Measurements from ENCODE around the gene AIM2.
A peak's percentile ranks its signal among the peaks of the same experiment; 100 is the strongest.
"Not testable (repeated sequence)": the region's sequence is repeated elsewhere in the genome, so short reads cannot be mapped to it uniquely, and the experiment has no call there.

The AIM2 gene

DNA sequence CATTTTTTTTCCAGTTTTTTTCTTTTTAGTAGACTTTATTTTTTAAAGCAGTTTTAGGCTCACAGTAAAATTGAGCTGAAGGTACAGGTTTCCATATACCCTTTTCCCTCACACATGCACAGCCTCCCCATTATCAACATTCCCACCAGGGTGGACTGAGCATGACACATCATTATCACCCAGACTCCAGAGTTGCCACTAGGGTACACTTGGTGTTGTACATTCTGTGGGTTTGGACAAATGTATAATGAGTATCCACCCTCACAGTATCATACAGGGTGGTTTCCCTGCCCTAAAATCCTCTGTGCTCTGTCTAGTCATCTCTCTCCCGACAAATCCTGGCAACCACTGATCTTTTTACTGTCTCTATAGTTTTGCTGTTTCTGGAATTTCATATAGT is 3.0 kb upstream of the AIM2 start:
- peak; percentile 78 for DNase-seq

DNA sequence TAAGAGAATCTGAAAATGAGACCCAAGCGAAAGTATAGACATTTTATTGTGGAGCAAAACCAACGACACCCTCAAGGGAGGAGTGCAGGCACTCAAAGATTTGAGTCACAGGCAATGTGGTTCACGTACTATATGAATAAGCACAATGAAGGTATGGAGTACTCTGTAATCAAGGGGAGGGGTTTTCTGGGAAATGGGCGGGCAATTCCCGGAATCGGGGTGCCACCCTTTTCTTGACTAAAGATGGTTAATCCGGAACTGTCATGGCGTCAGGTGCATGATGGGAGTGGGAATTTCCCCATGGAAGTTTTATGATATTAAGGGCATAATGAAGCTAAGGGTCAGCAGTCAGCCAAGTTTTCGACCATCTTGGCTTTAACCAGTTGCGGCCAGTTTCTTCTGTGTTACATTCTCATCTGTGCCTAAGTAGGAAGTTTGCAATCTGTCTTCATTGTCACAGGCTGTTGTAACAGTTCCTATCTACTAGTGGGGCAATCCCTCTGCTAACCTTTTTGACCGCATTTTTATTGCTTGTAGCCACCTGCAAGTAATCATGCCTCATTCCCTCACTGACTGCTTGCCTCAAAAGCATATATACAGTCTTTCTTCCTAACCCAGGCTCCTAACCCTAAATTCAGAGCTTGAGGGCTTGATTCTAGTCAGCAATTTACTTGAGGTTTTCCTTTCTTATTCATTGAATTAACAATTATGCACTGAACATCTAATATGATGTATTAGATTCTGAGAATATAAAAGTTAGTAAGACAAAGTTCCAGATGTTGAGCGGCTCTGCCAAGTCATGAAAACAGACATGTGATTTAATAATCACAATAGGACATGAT is 775 bp upstream of the AIM2 start:
- peak; percentile 48 for DNase-seq

DNA sequence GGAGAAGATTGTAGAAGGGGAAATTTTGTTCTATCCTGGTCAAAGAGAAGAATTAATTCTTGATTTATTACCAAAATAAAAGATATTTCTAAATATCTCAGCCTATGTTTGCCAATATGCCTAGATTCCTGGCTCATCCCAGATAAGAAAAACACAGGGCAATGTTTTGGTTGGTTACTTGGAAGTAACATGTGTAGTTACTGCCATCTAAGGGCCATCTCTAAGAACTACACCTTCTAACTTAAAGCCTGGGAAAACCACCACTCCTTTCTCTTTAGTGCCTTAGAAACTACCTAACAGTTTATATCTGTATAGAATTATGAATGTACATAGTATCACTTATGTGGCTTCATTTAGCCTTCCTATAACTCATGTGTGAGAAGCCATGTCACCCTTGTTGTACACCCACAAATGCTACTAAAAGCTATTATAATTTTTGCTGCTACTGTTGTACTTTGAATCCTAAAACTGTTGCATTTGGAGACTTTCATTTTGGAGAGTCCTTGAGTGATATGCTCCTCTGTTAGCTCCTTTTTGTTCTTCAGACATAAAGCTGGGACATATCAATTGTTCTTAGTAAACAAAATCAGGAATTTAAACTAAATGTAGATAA is 4.5 kb downstream of the AIM2 start:
- DNase-seq: peak; percentile 73

DNA sequence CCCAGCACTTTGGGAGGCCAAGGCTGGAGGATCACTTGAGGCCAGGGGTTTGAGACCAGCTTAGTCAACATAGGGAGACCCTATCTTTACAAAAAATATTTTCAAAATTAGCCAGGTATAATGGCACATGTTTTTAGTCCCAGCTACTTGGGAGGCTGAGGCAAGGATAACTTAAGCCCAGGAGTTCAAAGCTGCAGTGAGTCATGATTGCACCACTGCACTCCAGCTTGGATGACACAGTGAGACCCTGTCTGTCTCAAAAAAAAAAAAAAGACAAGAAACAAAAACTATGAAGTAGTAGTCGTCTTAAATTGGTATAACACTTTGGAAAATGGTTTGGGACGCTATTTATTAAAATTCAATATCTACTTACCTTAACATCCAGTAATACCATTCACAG is 7.7 kb downstream of the AIM2 start:
- DNase-seq: no peak

DNA sequence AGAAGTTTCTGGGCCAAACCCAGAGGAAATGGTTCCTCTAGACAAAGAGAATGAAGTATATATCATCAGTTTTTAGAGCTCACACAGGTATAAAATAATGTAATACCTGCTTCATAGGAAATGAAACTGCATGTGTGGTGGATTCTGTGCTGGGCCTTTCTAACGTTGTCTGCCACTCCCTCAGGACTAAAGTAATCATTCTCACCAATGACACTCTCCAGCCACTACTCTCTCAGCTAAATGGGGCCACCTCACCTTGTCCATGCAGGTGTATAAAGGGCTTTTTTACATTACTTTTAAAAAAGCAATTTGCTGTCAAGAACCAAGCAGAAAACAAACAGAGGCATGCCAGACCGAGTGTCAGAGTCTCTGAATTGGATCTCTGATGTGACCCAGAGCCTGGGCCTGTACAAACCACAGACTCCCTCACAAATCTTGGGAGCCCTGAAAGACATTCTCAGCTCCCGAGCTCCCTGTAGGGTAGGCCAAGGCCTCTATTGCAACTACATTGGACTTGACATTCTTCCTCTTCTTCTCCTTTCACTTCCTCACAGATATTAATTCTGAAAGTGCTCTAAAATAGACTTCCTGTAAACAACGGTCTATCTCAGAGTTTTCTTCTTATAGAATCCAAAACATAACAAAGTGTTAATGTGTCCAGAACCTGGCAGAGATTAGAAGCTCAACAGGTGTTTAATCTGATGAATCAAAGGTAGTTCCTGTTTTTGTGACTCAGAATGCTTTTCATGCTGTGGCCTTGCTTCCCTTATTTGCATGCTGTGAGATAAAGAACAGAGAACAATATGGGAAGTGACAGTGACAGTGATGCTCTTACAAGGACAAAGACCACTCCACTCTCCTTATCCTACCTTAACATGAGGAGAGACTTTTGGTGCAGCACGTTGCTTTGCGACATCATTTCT is 8.6 kb downstream of the AIM2 start:
- DNase-seq: no peak

DNA sequence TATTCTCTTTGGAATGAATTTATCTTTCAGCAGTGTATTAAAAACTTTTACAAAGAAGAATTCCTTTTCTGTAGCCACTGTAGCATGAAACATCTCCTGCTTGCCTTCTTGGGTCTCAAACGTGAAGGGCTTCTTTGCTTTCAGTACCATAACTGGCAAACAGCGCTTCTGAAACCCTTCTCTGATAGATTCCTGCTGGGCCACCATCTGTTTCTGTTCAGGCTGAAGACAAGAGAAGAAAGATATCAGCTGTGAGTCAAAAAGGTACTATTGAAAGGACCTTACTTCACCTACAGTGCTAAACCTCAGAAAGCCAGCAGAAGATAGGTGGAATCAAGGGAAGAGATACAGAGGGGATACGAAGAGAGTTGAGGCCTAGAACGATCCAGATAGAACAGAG is 10.5 kb downstream of the AIM2 start:
- no peak for DNase-seq

DNA sequence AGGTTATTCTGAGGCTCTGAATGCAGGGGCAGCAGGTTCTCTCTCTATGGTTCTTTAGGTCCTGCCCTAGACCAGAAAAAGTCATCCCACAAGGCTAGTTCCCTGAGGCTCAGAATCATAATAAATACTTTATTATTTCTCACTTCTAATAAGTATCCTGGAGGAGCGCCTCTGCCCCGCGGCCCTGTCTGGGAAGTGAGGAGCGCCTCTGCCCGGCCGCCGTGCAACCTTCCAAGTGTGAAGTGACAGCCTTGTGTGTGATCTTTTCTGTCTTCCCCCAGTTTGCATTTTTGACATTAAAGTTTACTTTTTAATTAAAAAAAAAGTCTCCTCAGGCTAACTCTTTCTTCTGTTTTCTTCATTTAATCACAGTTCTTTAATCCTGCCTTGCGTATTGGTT is 11.5 kb downstream of the AIM2 start:
- DNase-seq: no peak

DNA sequence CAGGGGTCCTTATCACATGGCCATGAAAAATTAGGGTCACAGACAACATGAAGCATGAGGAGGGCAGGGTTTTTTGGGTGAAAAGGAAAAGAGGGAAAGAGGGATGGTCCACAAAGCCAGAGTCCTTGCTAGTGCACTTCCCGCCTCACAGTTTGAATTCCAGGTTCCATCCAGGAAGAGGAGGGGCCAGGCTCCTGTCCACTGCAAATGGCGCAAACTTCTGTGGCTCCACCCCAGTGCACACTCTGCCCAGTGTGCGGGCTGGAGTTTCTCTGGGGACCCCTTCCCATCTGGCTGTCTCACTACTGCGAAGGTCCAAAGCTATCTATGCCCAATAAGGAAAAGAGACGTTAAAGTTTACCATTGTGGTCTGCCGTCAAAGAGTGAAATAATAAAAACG is 17.8 kb downstream of the AIM2 start:
- DNase-seq: no peak

DNA sequence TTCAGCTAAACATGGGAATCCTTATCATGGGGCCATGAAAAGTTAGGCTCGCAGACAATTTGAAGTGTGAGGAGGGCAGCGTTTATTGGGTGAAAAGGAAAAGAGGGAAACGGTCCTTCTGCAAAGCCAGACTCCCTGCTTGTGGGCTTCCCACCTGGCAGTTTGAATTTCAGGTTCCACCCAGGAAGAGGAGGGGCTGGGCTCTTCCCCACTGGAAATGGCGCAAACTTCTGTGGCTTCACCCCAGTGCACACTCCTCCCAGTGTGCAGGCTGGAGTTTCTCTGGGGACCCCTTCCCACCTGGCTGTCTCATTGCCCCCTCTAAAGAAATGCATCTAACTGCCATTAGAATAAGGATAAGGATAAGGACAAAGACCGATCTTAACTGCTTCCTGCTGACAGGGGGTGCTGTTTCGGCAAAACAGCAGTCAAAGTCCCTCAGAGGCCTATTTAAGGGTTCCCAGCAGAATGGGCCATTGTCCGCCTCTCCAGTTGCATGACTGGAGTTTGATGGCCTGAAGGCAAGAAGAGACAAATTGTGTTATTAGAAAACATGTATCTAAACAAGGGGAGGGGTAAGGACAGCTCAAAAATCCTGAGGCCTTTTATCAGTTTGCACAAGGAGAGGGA is 20.4 kb downstream of the AIM2 start:
- DNase-seq: no peak

DNA sequence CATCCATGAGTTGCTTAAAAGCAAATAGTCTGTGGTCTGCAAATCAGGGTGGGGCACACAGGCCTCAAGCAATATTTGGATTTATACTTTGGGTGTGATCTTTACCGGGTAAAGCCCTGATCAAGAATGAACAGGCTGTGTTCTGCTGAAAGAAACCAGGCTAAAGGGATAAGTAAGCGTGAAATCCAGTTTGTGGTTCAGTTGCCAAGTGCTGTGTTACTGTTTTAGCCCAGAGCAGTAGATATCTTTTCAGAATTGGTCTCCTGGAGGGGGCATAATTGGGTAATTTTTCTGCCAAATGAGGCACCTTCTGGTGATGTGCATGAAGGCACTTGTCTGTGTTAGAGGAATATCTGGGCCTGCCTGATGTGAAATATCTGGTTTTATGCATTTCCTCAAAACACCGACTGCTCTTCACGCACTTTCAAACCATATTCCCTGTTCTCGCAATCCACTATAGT is 21.4 kb downstream of the AIM2 start:
- no peak for DNase-seq

DNA sequence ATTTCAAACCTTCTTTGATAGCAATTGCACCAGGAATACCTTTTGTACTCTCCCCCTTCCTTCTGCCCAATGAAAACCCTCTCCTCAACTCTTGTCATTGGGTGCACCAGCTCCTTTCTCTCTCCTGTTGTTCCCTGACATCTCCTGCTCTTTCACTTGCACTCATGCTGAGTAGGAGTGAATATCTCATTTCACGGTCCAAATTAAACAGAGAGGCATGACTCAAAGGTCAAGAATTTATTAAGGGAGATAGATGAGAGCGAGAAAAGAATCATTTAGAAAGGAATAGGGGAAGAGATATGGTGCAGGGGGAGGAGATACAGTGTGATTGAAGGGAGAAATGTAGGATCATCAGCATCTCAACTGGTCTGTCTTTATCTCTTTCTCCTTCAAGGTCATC is 22.1 kb downstream of the AIM2 start:
- DNase-seq: no peak

DNA sequence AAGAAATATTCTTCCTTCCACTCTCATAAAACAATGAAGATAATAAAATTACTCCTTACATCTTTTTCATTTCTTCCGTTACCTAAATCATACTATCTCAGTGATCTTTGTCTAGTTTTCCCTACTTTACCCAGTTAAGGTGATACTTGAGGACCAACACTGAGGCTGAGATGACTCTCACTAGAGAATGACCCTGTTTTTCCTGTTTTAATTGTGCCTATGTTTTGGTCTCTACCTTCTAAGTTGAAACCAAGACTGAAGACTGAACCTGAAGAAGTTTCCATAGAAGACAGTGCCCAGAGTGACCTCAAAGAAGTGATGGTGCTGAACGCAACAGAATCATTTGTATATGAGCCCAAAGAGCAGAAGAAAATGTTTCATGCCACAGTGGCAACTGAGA is 25.1 kb downstream of the AIM2 start:
- DNase-seq: no peak

DNA sequence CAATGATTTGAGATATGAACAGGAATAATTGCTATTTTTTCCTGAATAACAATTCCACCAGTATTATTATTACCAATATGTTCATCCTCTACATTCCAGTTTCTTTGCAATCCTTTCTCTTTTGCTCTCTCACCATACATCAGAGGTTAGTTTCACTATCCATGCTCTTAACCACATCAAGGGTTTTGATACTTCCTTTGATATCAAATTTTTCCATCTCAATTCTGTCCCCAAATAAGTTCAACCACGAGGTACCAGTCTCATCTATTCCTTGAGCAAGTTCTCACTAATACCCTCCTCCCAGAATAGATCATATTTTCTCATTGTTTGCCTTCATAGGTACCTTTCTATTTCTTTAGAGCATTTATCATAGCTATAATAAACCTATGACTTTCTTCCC is 30.1 kb downstream of the AIM2 start:
- not testable (repeated sequence) for DNase-seq

DNA sequence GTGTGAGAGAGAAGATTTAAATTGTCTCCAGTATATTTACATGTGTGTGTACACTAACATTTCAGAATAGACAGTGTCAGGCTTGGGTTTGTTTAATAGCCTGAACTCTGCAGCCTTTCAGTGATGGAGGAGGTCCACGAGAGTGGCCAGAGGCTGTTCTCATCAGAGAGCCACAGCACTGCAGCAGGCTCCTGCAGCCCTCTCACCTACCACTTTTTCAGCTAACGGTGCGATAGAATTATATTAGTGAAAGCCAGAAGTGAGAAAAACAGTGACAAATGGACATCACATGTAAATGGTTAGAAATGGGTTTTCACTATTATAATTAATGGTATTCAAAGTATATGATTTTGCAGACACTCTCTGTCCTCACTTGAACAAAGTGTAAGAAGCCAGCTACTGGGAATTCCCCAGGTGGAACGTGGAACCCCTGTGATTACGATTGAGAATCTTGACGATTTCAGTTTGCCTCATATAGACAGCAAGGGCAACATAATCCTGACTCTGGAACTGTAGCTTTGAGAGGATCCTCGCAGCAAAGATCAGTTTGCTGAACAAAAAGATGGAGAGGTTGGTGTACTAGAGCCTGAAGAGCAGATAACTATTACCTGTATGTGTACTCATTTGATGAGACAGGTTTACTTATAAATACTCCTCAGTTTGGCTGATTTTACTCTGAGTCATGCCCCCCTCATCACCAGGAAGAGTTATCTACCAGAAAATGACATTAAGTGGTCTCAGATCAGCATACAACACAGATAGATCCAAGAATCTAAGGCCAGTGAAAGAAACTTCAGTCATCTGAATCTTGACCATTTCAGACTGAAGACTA is 35.5 kb downstream of the AIM2 start:
- DNase-seq: no peak

DNA sequence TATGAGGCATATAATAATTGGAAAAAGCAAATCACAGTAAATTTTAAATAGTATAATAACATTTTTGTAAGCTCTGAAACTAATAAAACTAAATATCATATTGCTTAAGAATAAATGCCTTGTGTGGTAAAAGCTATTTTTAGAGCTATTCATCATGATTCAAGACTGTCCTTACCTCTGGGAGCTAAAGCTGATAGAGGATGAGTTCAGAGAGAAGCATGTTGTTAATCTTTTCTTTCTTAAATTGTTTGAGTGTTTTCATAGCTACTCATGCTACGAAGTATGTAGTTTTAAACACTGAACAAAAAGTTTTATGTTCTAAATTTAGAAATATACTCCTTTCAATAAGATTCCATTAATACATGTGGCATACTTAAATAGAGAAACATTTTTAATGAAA is 36.4 kb downstream of the AIM2 start:
- no peak for DNase-seq

DNA sequence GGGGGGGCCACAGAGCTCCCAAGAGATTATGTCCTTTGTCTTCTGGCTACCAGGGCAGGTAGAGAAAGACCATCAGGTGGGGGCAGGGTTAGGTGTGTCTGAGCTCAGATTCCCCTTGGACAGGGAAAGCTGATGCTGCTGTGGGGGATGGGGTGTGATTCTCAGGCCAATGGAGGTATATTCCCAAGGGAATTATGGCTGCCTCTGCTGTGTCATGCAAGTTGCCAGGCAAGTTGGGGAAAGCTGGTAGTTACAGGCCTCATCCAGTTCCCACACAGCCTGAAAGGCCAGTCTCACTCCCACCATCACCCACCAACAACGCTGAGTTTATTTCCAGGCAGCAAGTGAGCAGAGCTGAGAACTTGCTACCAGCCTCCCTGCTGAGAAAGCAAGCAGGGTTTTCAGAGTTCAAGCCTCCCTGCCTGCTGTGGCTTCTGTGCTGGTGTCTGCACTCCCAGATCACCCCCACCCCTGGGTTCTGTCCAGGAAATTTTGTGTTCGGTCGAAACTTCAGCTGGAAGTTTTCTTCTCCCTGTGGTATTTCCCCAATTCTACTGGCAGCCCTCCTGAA is 45.6 kb downstream of the AIM2 start:
- no peak for DNase-seq

DNA sequence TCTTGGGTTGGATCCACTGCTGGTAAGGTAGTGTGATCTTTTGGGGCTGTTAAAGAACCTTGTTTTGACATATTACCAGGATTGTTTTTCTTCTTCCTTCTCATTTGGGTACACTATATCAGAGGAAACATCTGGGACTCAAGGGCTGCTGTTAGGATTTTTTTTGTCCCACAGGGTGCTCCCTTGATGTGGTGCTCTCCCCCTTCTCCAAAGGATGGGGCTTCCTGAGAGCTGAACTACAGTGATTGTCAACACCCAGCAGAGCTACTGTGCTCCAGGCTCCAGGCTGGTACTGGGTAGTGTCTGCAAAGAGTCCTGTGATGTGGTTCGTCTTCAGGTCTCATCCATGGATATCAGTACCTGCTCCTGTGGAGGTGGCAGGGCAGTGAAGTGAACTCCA is 46.3 kb downstream of the AIM2 start:
- no peak for DNase-seq

DNA sequence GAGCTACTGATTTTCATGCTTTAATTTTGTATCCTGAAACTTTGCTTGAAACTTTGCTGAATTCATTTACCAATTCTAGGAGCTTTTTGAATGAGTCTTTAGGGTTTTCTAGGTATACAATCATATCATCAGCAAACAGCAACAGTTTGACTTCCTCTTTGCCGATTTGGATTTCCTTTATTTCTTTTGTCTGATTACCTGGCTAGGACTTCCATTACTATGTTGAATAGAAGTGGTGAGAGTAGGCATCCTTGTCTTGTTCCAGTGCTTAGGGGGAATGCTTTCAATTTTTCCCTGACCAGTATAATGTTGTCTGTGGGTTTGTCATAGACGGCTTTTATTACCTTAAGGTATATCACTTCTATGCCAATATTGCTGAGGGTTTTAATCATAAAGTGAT is 49.7 kb downstream of the AIM2 start:
- DNase-seq: not testable (repeated sequence)

DNA sequence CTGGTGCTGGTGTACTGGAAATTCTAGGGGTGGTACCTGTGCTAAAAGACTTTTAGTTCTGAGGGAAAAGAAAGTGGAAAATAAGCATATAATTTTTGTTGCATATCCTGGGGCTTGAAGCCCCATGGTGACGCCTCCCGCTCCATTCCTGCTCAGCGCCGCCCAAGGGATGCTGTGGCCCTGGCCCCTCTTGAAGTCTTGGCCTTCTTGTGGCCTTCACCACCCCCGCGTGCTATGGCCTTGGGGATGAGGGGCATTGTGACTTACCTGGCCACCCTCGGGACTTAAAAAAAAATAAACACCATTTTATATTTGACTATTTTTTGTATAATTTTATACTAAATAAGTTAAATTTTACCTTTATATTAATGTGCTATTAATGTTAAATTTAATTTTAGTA is 51.5 kb downstream of the AIM2 start:
- no peak for DNase-seq

DNA sequence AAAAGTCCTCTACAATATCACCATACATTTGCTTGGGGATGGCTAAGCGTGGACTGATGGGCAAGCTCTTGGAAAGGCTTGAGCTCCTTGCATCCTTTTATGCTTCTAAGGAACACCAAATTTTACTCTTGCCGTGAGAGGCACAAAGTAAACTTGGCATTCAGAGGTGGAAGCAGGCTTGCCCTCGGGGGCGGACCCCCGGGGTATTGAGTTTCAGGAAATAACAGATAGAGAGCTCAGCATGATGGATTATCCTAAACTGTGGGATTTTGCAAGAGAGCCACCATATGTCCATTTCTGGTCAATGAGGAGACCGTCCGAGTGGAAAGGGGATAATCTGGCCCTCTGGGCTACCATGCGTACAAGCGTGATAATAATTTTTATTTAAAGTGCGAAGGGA is 52.8 kb downstream of the AIM2 start:
- no peak for DNase-seq

DNA sequence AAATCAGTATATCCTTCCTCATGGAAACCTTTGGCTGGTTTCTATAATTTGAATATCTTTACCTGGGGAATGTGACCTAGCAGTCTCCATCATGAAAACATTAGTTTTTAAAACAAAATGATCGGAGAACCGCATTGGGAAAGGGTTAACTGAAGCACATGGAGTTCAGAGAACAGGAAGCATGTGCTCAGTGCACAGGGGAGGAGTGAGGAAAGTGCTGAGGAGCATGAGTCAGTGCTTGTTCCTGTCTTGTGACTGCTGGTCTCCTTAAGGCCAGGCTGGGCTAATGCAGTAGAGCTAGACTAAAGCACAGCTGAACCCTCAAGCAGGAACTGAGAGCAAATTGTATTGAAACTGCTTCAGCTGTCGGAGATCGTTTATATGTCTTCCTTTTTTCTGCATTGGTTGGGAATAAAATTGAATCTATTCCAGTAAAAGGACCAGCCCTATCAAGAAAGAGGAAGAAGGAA is 61.1 kb downstream of the AIM2 start:
- peak; percentile 74 for DNase-seq

DNA sequence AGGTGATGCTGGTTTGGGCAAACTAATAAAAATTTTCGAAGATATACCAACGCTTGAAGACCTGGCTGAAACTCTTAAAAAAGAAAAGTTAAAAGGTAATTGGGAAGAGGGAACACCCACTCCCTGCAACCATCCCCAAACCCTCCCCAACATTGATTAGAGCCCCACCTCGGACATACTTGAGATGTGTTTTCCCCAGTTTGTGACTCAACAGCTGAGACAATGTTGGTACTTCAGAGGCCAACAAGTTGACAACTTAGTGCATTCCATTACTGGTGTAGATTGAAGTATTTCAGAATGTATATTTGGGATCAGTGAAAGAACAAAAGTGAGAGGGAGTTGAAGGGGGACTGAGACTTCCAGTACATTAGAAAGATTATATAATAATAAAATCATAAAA is 61.7 kb downstream of the AIM2 start:
- DNase-seq: no peak

Measured in hematopoietic multipotent progenitor cell treated with erythropoietin and hydrocortisone succinate and interleukin-3 and kit ligand, for 8 days (in vitro differentiated cells).